Neutrophil (primary cell): ENCODE results near the gene ASIC2.

ENCODE experiments used
- H3K27ac ChIP-seq: fragments of 200-600 bp; sonication (generic); 2 replicates; pipeline ENCODE4 v1.5.1; 2016; ENCODE audit warnings: mild to moderate bottlenecking, moderate library complexity
- H3K27me3 ChIP-seq: fragments of 200-600 bp; sonication (generic); 2 replicates; pipeline ENCODE4 v1.6.0; 2016; ENCODE audit warnings: mild to moderate bottlenecking
- H3K36me3 ChIP-seq: fragments of 200-600 bp; sonication (generic); 2 replicates; pipeline ENCODE4 v1.5.1; 2017
- H3K4me1 ChIP-seq, 2 experiments: fragments of 200-600 bp in 1 of 2; sonication (generic) in 1 of 2; 1 replicate in 1 of 2; 2 replicates in 1 of 2; pipeline versions ENCODE4 v1.5.1 to v1.6.1; 2013 to 2016; ENCODE audit warnings: low read depth in 1 of 2, low read length in 1 of 2, mild to moderate bottlenecking in 1 of 2, moderate library complexity in 1 of 2; ENCODE audit not compliant: control insufficient read depth in 1 of 2, insufficient read depth in 1 of 2
- H3K4me3 ChIP-seq, 2 experiments: fragments of 200-600 bp in 1 of 2; sonication (generic) in 1 of 2; 1 replicate in 1 of 2; 2 replicates in 1 of 2; pipeline ENCODE4 v1.5.1; 2013 to 2016; ENCODE audit warnings: low read depth in 1 of 2, low read length in 1 of 2, mild to moderate bottlenecking in 1 of 2, moderate library complexity in 1 of 2
- H3K9me3 ChIP-seq: fragments of 200-600 bp; sonication (generic); 2 replicates; pipeline ENCODE4 v1.5.1; 2016
- TF ChIP-seq, protein P1 (sequence below): fragments of 200-600 bp; sonication (generic); IDR thresholded peaks from 2 replicates; pipeline ENCODE4 v1.5.1; 2016; ENCODE audit warnings: antibody characterized with exemption

Gene ASIC2

DNA sequence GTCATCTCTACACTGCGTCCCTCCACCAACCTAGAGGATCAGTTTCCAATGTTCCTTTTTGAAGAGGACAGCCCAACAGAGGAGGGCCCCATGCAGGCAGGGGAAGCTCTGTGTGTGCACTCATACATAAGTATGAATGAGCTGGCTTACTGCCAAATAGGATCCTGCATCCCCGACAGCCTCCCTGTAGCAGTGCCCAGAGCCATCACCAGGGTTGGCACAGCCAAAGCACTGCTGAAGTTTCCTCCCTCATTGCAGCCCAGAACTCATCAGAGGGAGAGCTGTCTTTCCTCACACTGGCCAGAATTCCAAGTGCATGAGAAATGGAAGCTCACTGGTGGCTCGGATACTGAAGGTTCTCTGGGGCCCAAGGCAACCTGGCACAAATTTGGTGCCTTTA, 114.4 kb downstream of the ASIC2 start:
- TF ChIP-seq, protein P1, sequence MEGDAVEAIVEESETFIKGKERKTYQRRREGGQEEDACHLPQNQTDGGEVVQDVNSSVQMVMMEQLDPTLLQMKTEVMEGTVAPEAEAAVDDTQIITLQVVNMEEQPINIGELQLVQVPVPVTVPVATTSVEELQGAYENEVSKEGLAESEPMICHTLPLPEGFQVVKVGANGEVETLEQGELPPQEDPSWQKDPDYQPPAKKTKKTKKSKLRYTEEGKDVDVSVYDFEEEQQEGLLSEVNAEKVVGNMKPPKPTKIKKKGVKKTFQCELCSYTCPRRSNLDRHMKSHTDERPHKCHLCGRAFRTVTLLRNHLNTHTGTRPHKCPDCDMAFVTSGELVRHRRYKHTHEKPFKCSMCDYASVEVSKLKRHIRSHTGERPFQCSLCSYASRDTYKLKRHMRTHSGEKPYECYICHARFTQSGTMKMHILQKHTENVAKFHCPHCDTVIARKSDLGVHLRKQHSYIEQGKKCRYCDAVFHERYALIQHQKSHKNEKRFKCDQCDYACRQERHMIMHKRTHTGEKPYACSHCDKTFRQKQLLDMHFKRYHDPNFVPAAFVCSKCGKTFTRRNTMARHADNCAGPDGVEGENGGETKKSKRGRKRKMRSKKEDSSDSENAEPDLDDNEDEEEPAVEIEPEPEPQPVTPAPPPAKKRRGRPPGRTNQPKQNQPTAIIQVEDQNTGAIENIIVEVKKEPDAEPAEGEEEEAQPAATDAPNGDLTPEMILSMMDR, result no peak
- no peaks in the 10 kb centered on the region for H3K9me3 ChIP-seq

DNA sequence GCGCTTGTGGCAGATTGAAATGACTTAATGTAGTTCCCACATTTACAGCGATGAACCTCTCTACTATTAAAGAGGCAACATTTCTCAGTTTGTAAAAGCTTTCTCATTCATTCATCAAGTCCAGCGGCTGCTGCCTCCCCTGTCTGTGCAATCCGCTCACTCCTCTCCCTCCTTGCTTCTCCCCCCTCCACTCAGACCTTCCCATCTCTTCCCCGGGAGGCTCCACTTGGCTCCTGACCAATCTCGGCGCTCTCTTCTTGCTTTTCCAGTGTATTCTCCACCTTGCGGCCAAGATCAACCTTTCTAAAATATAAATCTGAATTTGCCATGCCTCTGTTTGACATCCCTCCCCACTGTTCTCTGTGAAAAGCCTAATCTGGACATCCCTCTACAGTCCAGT, 117.5 kb downstream of the ASIC2 start:
- Histone ChIP-seq H3K9me3 (no peaks in the 10 kb centered on the region), H3K27me3 (no peaks in the 10 kb centered on the region)

More for the DNA sequence above, 114.4 kb downstream of the ASIC2 start:
- H3K27me3 ChIP-seq, result peaks cover 7% of the 10 kb centered on the region
- H3K27ac ChIP-seq, result no peak overlapping the region
- H3K4me3 ChIP-seq, result no peak overlapping the region
- H3K36me3 ChIP-seq, result no peaks in the 10 kb centered on the region
- no peaks in the 10 kb centered on the region for H3K4me1 ChIP-seq

DNA sequence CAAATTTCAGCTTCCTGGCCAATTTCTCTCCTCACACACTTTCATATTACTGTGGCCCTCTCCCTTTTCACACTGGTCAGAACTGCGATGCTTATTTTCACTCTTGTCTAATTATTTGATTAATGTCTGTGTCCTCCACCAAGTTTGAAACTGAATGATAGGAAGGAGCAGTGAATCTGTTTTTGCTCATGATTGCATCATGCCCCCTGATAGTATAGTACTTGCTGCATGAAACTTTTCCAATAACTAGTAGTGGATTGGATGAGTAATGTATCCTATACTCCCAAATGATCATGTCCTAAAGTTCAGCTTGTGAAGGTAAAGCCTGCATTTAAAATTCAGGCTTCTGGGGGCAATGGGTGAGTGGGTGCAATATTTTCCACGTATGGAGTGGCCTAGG, 121.2 kb downstream of the ASIC2 start:
- TF ChIP-seq, protein P1, result no peak
- H3K4me3 ChIP-seq, result no peak overlapping the region
- H3K36me3 ChIP-seq, result no peaks in the 10 kb centered on the region
- H3K27ac ChIP-seq, result no peak overlapping the region
- H3K9me3 ChIP-seq, result no peaks in the 10 kb centered on the region
- no peaks in the 10 kb centered on the region for H3K4me1 ChIP-seq
- H3K27me3 ChIP-seq, result peaks cover 2% of the 10 kb centered on the region

More for the DNA sequence above, 117.5 kb downstream of the ASIC2 start:
- no peak overlapping the region for H3K27ac ChIP-seq
- H3K4me3 ChIP-seq, result no peak overlapping the region
- TF ChIP-seq, protein P1, result no peak
- H3K36me3 ChIP-seq, result no peaks in the 10 kb centered on the region
- H3K4me1 ChIP-seq, result no peaks in the 10 kb centered on the region

DNA sequence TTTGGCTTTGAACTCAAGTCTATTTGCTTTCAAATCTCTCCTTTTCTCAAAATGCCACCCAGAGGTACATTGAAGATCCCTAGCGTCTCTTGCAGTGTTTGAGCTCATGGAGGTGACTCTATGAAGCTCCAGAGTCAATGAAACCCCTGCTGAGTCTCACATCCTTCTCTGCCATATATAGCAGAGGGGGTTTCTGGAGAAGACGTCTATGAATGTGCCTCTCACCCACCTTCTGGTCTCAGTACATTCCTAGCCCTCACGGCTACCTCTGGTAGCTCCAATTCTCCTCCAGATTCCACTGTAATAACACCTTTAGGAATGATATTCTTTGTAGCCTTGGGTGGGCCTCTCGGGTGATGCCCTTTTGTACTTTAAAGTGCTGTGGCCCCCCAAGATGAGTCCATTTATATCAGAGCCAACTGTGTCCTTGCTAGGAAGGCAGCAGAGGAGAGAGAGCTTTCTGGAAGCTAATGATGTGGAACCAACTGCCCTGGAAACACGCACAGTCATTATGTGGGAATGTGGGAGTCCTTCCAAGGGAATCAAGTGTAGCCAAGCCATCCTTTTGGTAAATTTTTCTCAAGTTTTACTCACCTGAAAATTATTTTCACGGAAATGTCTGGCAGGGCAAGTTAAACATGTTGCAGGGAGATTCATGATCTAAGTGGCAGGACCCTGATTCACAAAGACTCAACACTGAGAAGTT, 123.4 kb downstream of the ASIC2 start:
- no peaks in the 10 kb centered on the region for H3K4me1 ChIP-seq
- H3K4me3 ChIP-seq, result no peak overlapping the region
- peaks cover 10% of the 10 kb centered on the region for H3K27me3 ChIP-seq
- no peaks in the 10 kb centered on the region for H3K9me3 ChIP-seq
- no peak overlapping the region for H3K27ac ChIP-seq
- TF ChIP-seq, protein P1, result no peak
- no peaks in the 10 kb centered on the region for H3K36me3 ChIP-seq

DNA sequence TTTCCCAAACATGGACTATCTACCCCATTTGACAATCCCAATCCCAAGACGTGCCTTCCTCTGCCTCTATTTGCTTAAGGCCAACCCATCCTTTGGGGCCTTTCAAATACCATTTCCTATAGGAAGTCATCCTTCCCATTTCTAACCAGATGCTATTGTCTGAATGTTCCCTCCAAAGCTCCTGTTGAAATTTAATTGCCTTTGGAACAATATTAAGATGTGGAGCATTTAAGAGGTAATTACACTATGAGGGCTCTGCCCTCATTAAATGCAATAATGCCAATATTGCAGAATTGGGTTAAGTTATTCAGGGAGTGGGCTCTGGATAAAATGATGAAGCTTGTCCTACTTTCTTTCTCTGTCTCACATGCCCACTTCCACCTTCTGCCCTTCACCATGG, 125.4 kb downstream of the ASIC2 start:
- Histone ChIP-seq H3K36me3 (no peaks in the 10 kb centered on the region), H3K27me3 (peaks cover 10% of the 10 kb centered on the region), H3K4me1 (no peaks in the 10 kb centered on the region), H3K9me3 (no peaks in the 10 kb centered on the region), H3K4me3 (no peak overlapping the region), H3K27ac (no peak overlapping the region)
- TF ChIP-seq, protein P1, result no peak
